ENCODE measurements around the gene PHACTR1. TPM values are rescaled to one million over a fixed set of nuclear protein-coding genes. Genes with fewer than 3 reads are reported as not detected.

PHACTR1 gene
- total and polyA plus RNA-seq, 2 donors = 3.1 to 6.3 TPM

GRCh38 chr6:12977206-12977605 is 260.6 kb downstream of the PHACTR1 start:
- Histone ChIP-seq H3K9me3 (ENCODE audit: control insufficient read depth in 2 of 2, insufficient read depth in 1 of 2, low read length in 1 of 2) (no peaks in the 10 kb centered on the region), H3K27me3 (ENCODE audit: control insufficient read depth in 2 of 2, insufficient read depth in 1 of 2, low read length in 1 of 2) (no peaks in the 10 kb centered on the region), H3K4me3 (ENCODE audit: low read length in 2 of 2) (no peak overlapping the region), H3K4me1 (ENCODE audit: control insufficient read depth in 2 of 2, insufficient read depth in 2 of 2, low read length in 2 of 2) (no peaks in the 10 kb centered on the region), H3K27ac (ENCODE audit: low read depth in 1 of 2, low read length in 1 of 2) (no peak overlapping the region), H3K36me3 (ENCODE audit: control insufficient read depth in 2 of 2, insufficient read depth in 2 of 2, low read length in 1 of 2) (no peaks in the 10 kb centered on the region)
- no peak for DNase-seq (ENCODE audit: low read depth in 6 of 9, low spot score in 9 of 9)
- WGBS = 98% methylated on average over 3 of the region's 3 CpGs

- no peaks in the 10 kb centered on the region for H3K9me3 ChIP-seq (ENCODE audit: control insufficient read depth in 2 of 2, insufficient read depth in 1 of 2, low read length in 1 of 2)
- 96% methylated on average over 4 of the region's 4 CpGs for WGBS
- H3K4me3 ChIP-seq (ENCODE audit: low read length in 2 of 2) = no peak overlapping the region
- H3K27ac ChIP-seq (ENCODE audit: low read depth in 1 of 2, low read length in 1 of 2) = no peak overlapping the region
- H3K4me1 ChIP-seq (ENCODE audit: control insufficient read depth in 2 of 2, insufficient read depth in 2 of 2, low read length in 2 of 2) = no peaks in the 10 kb centered on the region
- H3K36me3 ChIP-seq (ENCODE audit: control insufficient read depth in 2 of 2, insufficient read depth in 2 of 2, low read length in 1 of 2) = no peaks in the 10 kb centered on the region
- DNase-seq (ENCODE audit: low read depth in 6 of 9, low spot score in 9 of 9) = no peak
- H3K27me3 ChIP-seq (ENCODE audit: control insufficient read depth in 2 of 2, insufficient read depth in 1 of 2, low read length in 1 of 2) = no peaks in the 10 kb centered on the region
Measured at GRCh38 chr6:12977806-12978205, 261.2 kb downstream of the PHACTR1 start.

GRCh38 chr6:12980741-12981140 is 264.2 kb downstream of the PHACTR1 start:
- WGBS = over 99% methylated on average over 4 of the region's 4 CpGs
- no peaks in the 10 kb centered on the region for H3K9me3 ChIP-seq (ENCODE audit: control insufficient read depth in 2 of 2, insufficient read depth in 1 of 2, low read length in 1 of 2)
- no peaks in the 10 kb centered on the region for H3K4me1 ChIP-seq (ENCODE audit: control insufficient read depth in 2 of 2, insufficient read depth in 2 of 2, low read length in 2 of 2)
- no peak for DNase-seq (ENCODE audit: low read depth in 6 of 9, low spot score in 9 of 9)
- H3K27ac ChIP-seq (ENCODE audit: low read depth in 1 of 2, low read length in 1 of 2) = no peak overlapping the region
- no peaks in the 10 kb centered on the region for H3K36me3 ChIP-seq (ENCODE audit: control insufficient read depth in 2 of 2, insufficient read depth in 2 of 2, low read length in 1 of 2)
- H3K4me3 ChIP-seq (ENCODE audit: low read length in 2 of 2) = no peak overlapping the region
- no peaks in the 10 kb centered on the region for H3K27me3 ChIP-seq (ENCODE audit: control insufficient read depth in 2 of 2, insufficient read depth in 1 of 2, low read length in 1 of 2)

- Histone ChIP-seq H3K9me3 (ENCODE audit: control insufficient read depth in 2 of 2, insufficient read depth in 1 of 2, low read length in 1 of 2) (no peaks in the 10 kb centered on the region), H3K36me3 (ENCODE audit: control insufficient read depth in 2 of 2, insufficient read depth in 2 of 2, low read length in 1 of 2) (no peaks in the 10 kb centered on the region), H3K27ac (ENCODE audit: low read depth in 1 of 2, low read length in 1 of 2) (no peak overlapping the region), H3K4me3 (ENCODE audit: low read length in 2 of 2) (no peak overlapping the region), H3K4me1 (ENCODE audit: control insufficient read depth in 2 of 2, insufficient read depth in 2 of 2, low read length in 2 of 2) (no peaks in the 10 kb centered on the region), H3K27me3 (ENCODE audit: control insufficient read depth in 2 of 2, insufficient read depth in 1 of 2, low read length in 1 of 2) (no peaks in the 10 kb centered on the region)
- DNase-seq (ENCODE audit: low read depth in 6 of 9, low spot score in 9 of 9) = no peak
- 92% methylated on average over 2 of the region's 2 CpGs for WGBS
Measured at GRCh38 chr6:12984776-12985175, 268.2 kb downstream of the PHACTR1 start.

- Histone ChIP-seq H3K4me3 (ENCODE audit: low read length in 2 of 2) (no peak overlapping the region), H3K9me3 (ENCODE audit: control insufficient read depth in 2 of 2, insufficient read depth in 1 of 2, low read length in 1 of 2) (no peaks in the 10 kb centered on the region), H3K27ac (ENCODE audit: low read depth in 1 of 2, low read length in 1 of 2) (no peak overlapping the region), H3K27me3 (ENCODE audit: control insufficient read depth in 2 of 2, insufficient read depth in 1 of 2, low read length in 1 of 2) (no peaks in the 10 kb centered on the region), H3K4me1 (ENCODE audit: control insufficient read depth in 2 of 2, insufficient read depth in 2 of 2, low read length in 2 of 2) (no peaks in the 10 kb centered on the region), H3K36me3 (ENCODE audit: control insufficient read depth in 2 of 2, insufficient read depth in 2 of 2, low read length in 1 of 2) (no peaks in the 10 kb centered on the region)
- DNase-seq (ENCODE audit: low read depth in 6 of 9, low spot score in 9 of 9) = no peak
Measured at GRCh38 chr6:12987783-12988182, 271.2 kb downstream of the PHACTR1 start.

- no peak overlapping the region for H3K27ac ChIP-seq (ENCODE audit: low read depth in 1 of 2, low read length in 1 of 2)
- DNase-seq (ENCODE audit: low read depth in 6 of 9, low spot score in 9 of 9) = no peak
Measured at GRCh38 chr6:12990162-12990561, 273.6 kb downstream of the PHACTR1 start.

GRCh38 chr6:12991435-12991834 is 274.9 kb downstream of the PHACTR1 start:
- Histone ChIP-seq H3K27ac (ENCODE audit: low read depth in 1 of 2, low read length in 1 of 2) (no peak overlapping the region), H3K4me1 (ENCODE audit: control insufficient read depth in 2 of 2, insufficient read depth in 2 of 2, low read length in 2 of 2) (no peaks in the 10 kb centered on the region), H3K9me3 (ENCODE audit: control insufficient read depth in 2 of 2, insufficient read depth in 1 of 2, low read length in 1 of 2) (no peaks in the 10 kb centered on the region), H3K36me3 (ENCODE audit: control insufficient read depth in 2 of 2, insufficient read depth in 2 of 2, low read length in 1 of 2) (no peaks in the 10 kb centered on the region), H3K27me3 (ENCODE audit: control insufficient read depth in 2 of 2, insufficient read depth in 1 of 2, low read length in 1 of 2) (no peaks in the 10 kb centered on the region), H3K4me3 (ENCODE audit: low read length in 2 of 2) (no peak overlapping the region)
- WGBS = 95% methylated on average over 3 of the region's 3 CpGs
- DNase-seq (ENCODE audit: low read depth in 6 of 9, low spot score in 9 of 9) = no peak

More at GRCh38 chr6:12990162-12990561, 273.6 kb downstream of the PHACTR1 start:
- H3K27me3 ChIP-seq (ENCODE audit: control insufficient read depth in 2 of 2, insufficient read depth in 1 of 2, low read length in 1 of 2) = no peaks in the 10 kb centered on the region
- no peaks in the 10 kb centered on the region for H3K9me3 ChIP-seq (ENCODE audit: control insufficient read depth in 2 of 2, insufficient read depth in 1 of 2, low read length in 1 of 2)
- H3K36me3 ChIP-seq (ENCODE audit: control insufficient read depth in 2 of 2, insufficient read depth in 2 of 2, low read length in 1 of 2) = no peaks in the 10 kb centered on the region
- H3K4me3 ChIP-seq (ENCODE audit: low read length in 2 of 2) = no peak overlapping the region
- WGBS = 97% methylated on average over 7 of the region's 7 CpGs
- no peaks in the 10 kb centered on the region for H3K4me1 ChIP-seq (ENCODE audit: control insufficient read depth in 2 of 2, insufficient read depth in 2 of 2, low read length in 2 of 2)

GRCh38 chr6:12992770-12993169 is 276.2 kb downstream of the PHACTR1 start:
- Histone ChIP-seq H3K9me3 (ENCODE audit: control insufficient read depth in 2 of 2, insufficient read depth in 1 of 2, low read length in 1 of 2) (no peaks in the 10 kb centered on the region), H3K36me3 (ENCODE audit: control insufficient read depth in 2 of 2, insufficient read depth in 2 of 2, low read length in 1 of 2) (no peaks in the 10 kb centered on the region), H3K27ac (ENCODE audit: low read depth in 1 of 2, low read length in 1 of 2) (no peak overlapping the region), H3K4me3 (ENCODE audit: low read length in 2 of 2) (no peak overlapping the region), H3K4me1 (ENCODE audit: control insufficient read depth in 2 of 2, insufficient read depth in 2 of 2, low read length in 2 of 2) (no peaks in the 10 kb centered on the region), H3K27me3 (ENCODE audit: control insufficient read depth in 2 of 2, insufficient read depth in 1 of 2, low read length in 1 of 2) (no peaks in the 10 kb centered on the region)
- DNase-seq (ENCODE audit: low read depth in 6 of 9, low spot score in 9 of 9) = no peak
- WGBS = 96% methylated on average over 7 of the region's 7 CpGs

- H3K27me3 ChIP-seq (ENCODE audit: control insufficient read depth in 2 of 2, insufficient read depth in 1 of 2, low read length in 1 of 2) = no peaks in the 10 kb centered on the region
- H3K4me1 ChIP-seq (ENCODE audit: control insufficient read depth in 2 of 2, insufficient read depth in 2 of 2, low read length in 2 of 2) = no peaks in the 10 kb centered on the region
- H3K9me3 ChIP-seq (ENCODE audit: control insufficient read depth in 2 of 2, insufficient read depth in 1 of 2, low read length in 1 of 2) = no peaks in the 10 kb centered on the region
- H3K4me3 ChIP-seq (ENCODE audit: low read length in 2 of 2) = no peak overlapping the region
- WGBS = 92% methylated on average over 5 of the region's 5 CpGs
- DNase-seq (ENCODE audit: low read depth in 6 of 9, low spot score in 9 of 9) = no peak
- no peaks in the 10 kb centered on the region for H3K36me3 ChIP-seq (ENCODE audit: control insufficient read depth in 2 of 2, insufficient read depth in 2 of 2, low read length in 1 of 2)
- H3K27ac ChIP-seq (ENCODE audit: low read depth in 1 of 2, low read length in 1 of 2) = no peak overlapping the region
Measured at GRCh38 chr6:12993283-12993898, 276.8 kb downstream of the PHACTR1 start.

GRCh38 chr6:12995419-12995818 is 278.9 kb downstream of the PHACTR1 start:
- no peaks in the 10 kb centered on the region for H3K27me3 ChIP-seq (ENCODE audit: control insufficient read depth in 2 of 2, insufficient read depth in 1 of 2, low read length in 1 of 2)
- WGBS = 98% methylated on average over 4 of the region's 4 CpGs
- no peak overlapping the region for H3K4me3 ChIP-seq (ENCODE audit: low read length in 2 of 2)
- H3K9me3 ChIP-seq (ENCODE audit: control insufficient read depth in 2 of 2, insufficient read depth in 1 of 2, low read length in 1 of 2) = no peaks in the 10 kb centered on the region
- H3K27ac ChIP-seq (ENCODE audit: low read depth in 1 of 2, low read length in 1 of 2) = no peak overlapping the region
- H3K36me3 ChIP-seq (ENCODE audit: control insufficient read depth in 2 of 2, insufficient read depth in 2 of 2, low read length in 1 of 2) = no peaks in the 10 kb centered on the region
- no peaks in the 10 kb centered on the region for H3K4me1 ChIP-seq (ENCODE audit: control insufficient read depth in 2 of 2, insufficient read depth in 2 of 2, low read length in 2 of 2)
- DNase-seq (ENCODE audit: low read depth in 6 of 9, low spot score in 9 of 9) = no peak

Data from thymus (tissue), 11 donors.